HFF-Myc (cell line): ENCODE results near the gene NEGR1.

Experiments used
- DNase-seq: peaks from one replicate; pipeline ENCODE4 v3.0.0-alpha.2; 2011; ENCODE audit warnings: low read depth; ENCODE audit errors: extremely low read depth
- H3K4me3 ChIP-seq: replicated peaks from 2 replicates; pipeline ENCODE4 v1.5.1; 2011; ENCODE audit warnings: low read depth, mild to moderate bottlenecking, control low read depth, low read length
- CTCF ChIP-seq: IDR thresholded peaks from 2 replicates; pipeline ENCODE4 v1.5.1; 2012; ENCODE audit warnings: mild to moderate bottlenecking, low read depth, low read length, control low read depth; ENCODE audit errors: missing control alignments

Gene NEGR1

GRCh38 chr1:71509051-71509595, 773.2 kb downstream of the NEGR1 start:
- no peak for TF ChIP-seq CTCF
- DNase-seq = no peak
- H3K4me3 ChIP-seq = no peak overlapping the region

- no peak for DNase-seq
- no peak for TF ChIP-seq CTCF
- no peak overlapping the region for H3K4me3 ChIP-seq
Measured at GRCh38 chr1:71502006-71502405, 780.3 kb downstream of the NEGR1 start.

GRCh38 chr1:71498542-71498941, 783.8 kb downstream of the NEGR1 start:
- no peak overlapping the region for H3K4me3 ChIP-seq
- DNase-seq = no peak

GRCh38 chr1:71494163-71494562, 788.2 kb downstream of the NEGR1 start:
- no peak for TF ChIP-seq CTCF
- no peak overlapping the region for H3K4me3 ChIP-seq
- no peak for DNase-seq

More at GRCh38 chr1:71498542-71498941, 783.8 kb downstream of the NEGR1 start:
- TF ChIP-seq CTCF = no peak

GRCh38 chr1:71492298-71493041, 789.9 kb downstream of the NEGR1 start:
- H3K4me3 ChIP-seq = no peak overlapping the region
- no peak for TF ChIP-seq CTCF
- DNase-seq = no peak

GRCh38 chr1:71490432-71490831, 791.9 kb downstream of the NEGR1 start:
- H3K4me3 ChIP-seq = no peak overlapping the region
- no peak for DNase-seq

More at GRCh38 chr1:71490432-71490831, 791.9 kb downstream of the NEGR1 start:
- no peak for TF ChIP-seq CTCF
